OCI-LY1 (cell line): ENCODE results near the gene C4BPB.

Source experiments
- CTCF ChIP-seq: fragments of 200-600 bp; sonication (generic), shearing (Covaris generic); IDR thresholded peaks from 2 replicates; pipeline ENCODE4 v1.5.1; 2017; ENCODE audit warnings: mild to moderate bottlenecking, antibody characterized with exemption, low read length, moderate library complexity, mixed read lengths
- EZH2 ChIP-seq: fragments of 200-600 bp; sonication (generic), shearing (Covaris generic); IDR thresholded peaks from 2 replicates; pipeline ENCODE4 v1.8.0; 2017; ENCODE audit warnings: borderline replicate concordance, mixed run types, mild to moderate bottlenecking, antibody characterized with exemption, low read length, moderate library complexity, mixed read lengths

- TF ChIP-seq CTCF (no peak), EZH2 (no peak)
These were observed 35.7 kb downstream of the C4BPB start for GRCh38 chr1:207124389-207124788.
